Measurements from ENCODE around the gene LUZP1.

Gene LUZP1

GRCh38 chr1:23167353-23168078, 1.1 kb downstream of the LUZP1 start (continued):
- TF ChIP-seq ZNF311 (tag by site-specific recombination; IDR thresholded peaks at IDR 0.05; ENCODE audit: borderline replicate concordance) (no peak), ZNF174 (tag by site-specific recombination; IDR thresholded peaks at IDR 0.05) (no peak), ZNF280D (tag by site-specific recombination; IDR thresholded peaks at IDR 0.05) (no peak), ZBTB11 (tag by site-specific recombination; conservative IDR thresholded peaks at IDR 0.05; ENCODE audit: low read depth) (no peak), ZBTB7A (tag by site-specific recombination; IDR thresholded peaks at IDR 0.05; ENCODE audit: low read depth) (0 out of 2 replicates have a peak, but pooled peaks have one; percentile 29), ZNF514 (tag by site-specific recombination; IDR thresholded peaks at IDR 0.05) (no peak), ZNF529 (tag by site-specific recombination; IDR thresholded peaks at IDR 0.05; ENCODE audit: insufficient replicate concordance) (no peak), KLF17 (tag by site-specific recombination; IDR thresholded peaks at IDR 0.05) (no peak), ZNF26 (tag by site-specific recombination; IDR thresholded peaks at IDR 0.05) (no peak), YY1 (tag by site-specific recombination; IDR thresholded peaks at IDR 0.05) (peak; percentile 66; the same call in 1 of the 2 replicates), INSM2 (tag by site-specific recombination; IDR thresholded peaks at IDR 0.05) (peak; percentile 58; the same call in 1 of the 2 replicates), ZNF155 (tag by site-specific recombination; IDR thresholded peaks at IDR 0.05) (no peak), YY2 (tag by site-specific recombination; IDR thresholded peaks at IDR 0.05) (no peak), PATZ1 (tag by site-specific recombination; IDR thresholded peaks at IDR 0.05) (no peak; the same call in none of the 2 replicates), ZNF366 (tag by site-specific recombination; conservative IDR thresholded peaks at IDR 0.05) (no peak), ZNF423 (tag by site-specific recombination; IDR thresholded peaks at IDR 0.05) (peak; percentile 90), MEIS1 (CRISPR knock-in tag; IDR thresholded peaks at IDR 0.05; ENCODE audit: borderline replicate concordance) (no peak), ZNF473 (tag by site-specific recombination; IDR thresholded peaks at IDR 0.05) (no peak), BCL11B (tag by site-specific recombination; IDR thresholded peaks at IDR 0.05; ENCODE audit: low read depth) (no peak), ZNF362 (tag by site-specific recombination; IDR thresholded peaks at IDR 0.05) (no peak), ZNF24 (tag by site-specific recombination; IDR thresholded peaks at IDR 0.05) (no peak), ZNF704 (tag by site-specific recombination; IDR thresholded peaks at IDR 0.05) (no peak), SP3 (tag by site-specific recombination; IDR thresholded peaks at IDR 0.05) (no peak), KLF10 (tag by site-specific recombination; IDR thresholded peaks at IDR 0.05) (peak; percentile 56; the same call in 1 of the 2 replicates)
